ENCODE results near the gene ARHGAP45. TPM values are rescaled to one million over a fixed set of nuclear protein-coding genes. Genes with fewer than 3 reads are reported as not detected.

ARHGAP45 gene
- total RNA-seq, 1 donor from 2014 or later: 312 TPM

- Mint-ChIP-seq H3K27ac (no peak overlapping the region), H3K27me3 (no peaks in the 10 kb centered on the region), H3K4me1 (peaks cover 19% of the 10 kb centered on the region), H3K4me3 (no peak overlapping the region), H3K9me3 (no peaks in the 10 kb centered on the region), H3K36me3 (ENCODE audit: low read depth) (peaks cover 25% of the 10 kb centered on the region)
- no peak for DNase-seq
- TF ChIP-seq CTCF (IDR thresholded peaks at IDR 0.05): no peak
- ChIA-PET CTCF (no interaction called here), POLR2A (no interaction called here)
- intact Hi-C loops (cut with micrococcal nuclease): loop anchor here (10.0 kb wide), 1 partner anchor 184 kb away; the partner anchor contains the start of gene ARID3A
- no peak for ATAC-seq (ENCODE audit: low read depth)
Measured at GRCh38 chr19:1108291-1109031, 41.5 kb downstream of the ARHGAP45 start.

- Mint-ChIP-seq H3K9me3 (no peaks in the 10 kb centered on the region), H3K4me3 (no peak overlapping the region), H3K36me3 (ENCODE audit: low read depth) (peaks cover 25% of the 10 kb centered on the region), H3K27ac (no peak overlapping the region), H3K4me1 (peaks cover 20% of the 10 kb centered on the region), H3K27me3 (no peaks in the 10 kb centered on the region)
- no peak for TF ChIP-seq CTCF (IDR thresholded peaks at IDR 0.05)
- ChIA-PET CTCF (no interaction called here), POLR2A (no interaction called here)
- DNase-seq (no peak), ATAC-seq (ENCODE audit: low read depth) (no peak)
- intact Hi-C loops (cut with micrococcal nuclease): loop anchor here (10.0 kb wide), 1 partner anchor 184 kb away; the partner anchor contains the start of gene ARID3A
Measured at GRCh38 chr19:1109032-1109551, 42.1 kb downstream of the ARHGAP45 start.

GRCh38 chr19:1109697-1110671, 43.0 kb downstream of the ARHGAP45 start:
- Mint-ChIP-seq H3K27me3 (no peaks in the 10 kb centered on the region), H3K4me3 (no peak overlapping the region), H3K36me3 (ENCODE audit: low read depth) (peaks cover 25% of the 10 kb centered on the region), H3K27ac (no peak overlapping the region), H3K4me1 (peaks cover 18% of the 10 kb centered on the region), H3K9me3 (no peaks in the 10 kb centered on the region)
- CTCF ChIA-PET: no interaction called here
- DNase-seq (no peak), ATAC-seq (ENCODE audit: low read depth) (no peak)
- POLR2A ChIA-PET: no interaction called here
- no peak for TF ChIP-seq CTCF (IDR thresholded peaks at IDR 0.05)
- intact Hi-C loops (cut with micrococcal nuclease): loop anchor here (5.0 to 10.0 kb wide), 2 partner anchors 82 to 185 kb away; partner anchors contain the start of gene ARID3A

GRCh38 chr19:1110809-1111640, 44.1 kb downstream of the ARHGAP45 start:
- H3K27ac Mint-ChIP-seq: no peak overlapping the region
- peaks cover 15% of the 10 kb centered on the region for H3K4me1 Mint-ChIP-seq
- ChIA-PET POLR2A (interaction anchor here (0.6 to 1.1 kb wide), 3 partner anchors 16 to 316 kb away, joined by 3 read pairs; no protein-coding TSS in a partner anchor), CTCF (no interaction called here)
- intact Hi-C loops (cut with micrococcal nuclease): loop anchor here (5.0 kb wide), 1 partner anchor 81 kb away; no protein-coding TSS in a partner anchor
- no peaks in the 10 kb centered on the region for H3K9me3 Mint-ChIP-seq
- no peaks in the 10 kb centered on the region for H3K27me3 Mint-ChIP-seq
- no peak for TF ChIP-seq CTCF (IDR thresholded peaks at IDR 0.05)
- ATAC-seq (ENCODE audit: low read depth): no peak
- DNase-seq: no peak
- H3K4me3 Mint-ChIP-seq: no peak overlapping the region
- peaks cover 29% of the 10 kb centered on the region for H3K36me3 Mint-ChIP-seq (ENCODE audit: low read depth)

Data from activated B cell treated with CpG ODN at 0.5 μM for 24 hours (primary cell).